Mesenchymal stem cell (in vitro differentiated cells and primary cell): Measurements from ENCODE around the gene FAM32A.

Experiments used
- DNase-seq: peaks from one replicate; pipeline ENCODE4 v3.0.0-alpha.2; 2013
- H2AFZ ChIP-seq: one replicate; pipeline ENCODE4 v1.6.1; 2013; ENCODE audit warnings: low read depth, mild to moderate bottlenecking, control low read depth, inconsistent platforms, low read length, moderate library complexity
- H2AK5ac ChIP-seq: 2 replicates; pipeline ENCODE4 v1.6.1; 2013; ENCODE audit warnings: low read length, moderate library complexity, mild to moderate bottlenecking, inconsistent platforms; ENCODE audit not compliant: severe bottlenecking
- H2BK120ac ChIP-seq: one replicate; pipeline ENCODE4 v1.6.1; 2013; ENCODE audit warnings: low read depth, mild to moderate bottlenecking, inconsistent platforms, low read length, moderate library complexity
- H2BK12ac ChIP-seq, 2 experiments: one replicate each; pipeline ENCODE4 v1.6.1; 2013; ENCODE audit warnings: inconsistent platforms in 2 of 2, low read length in 2 of 2, mild to moderate bottlenecking in 2 of 2, moderate library complexity in 2 of 2, control low read depth in 1 of 2
- H2BK15ac ChIP-seq: one replicate; pipeline ENCODE4 v1.6.1; 2013; ENCODE audit warnings: mild to moderate bottlenecking, low read depth, inconsistent platforms; ENCODE audit not compliant: poor library complexity, severe bottlenecking
- H2BK5ac ChIP-seq: 2 replicates; pipeline ENCODE4 v1.6.1; 2013; ENCODE audit warnings: low read depth, mild to moderate bottlenecking, low read length, control low read depth, inconsistent platforms; ENCODE audit not compliant: poor library complexity, severe bottlenecking
- H3K14ac ChIP-seq, 2 experiments: one replicate each; pipeline ENCODE4 v1.6.1; 2013; ENCODE audit warnings: inconsistent platforms in 2 of 2, low read length in 2 of 2, control low read depth in 1 of 2, mild to moderate bottlenecking in 1 of 2, moderate library complexity in 1 of 2
- H3K18ac ChIP-seq, 2 experiments: one replicate each; pipeline ENCODE4 v1.6.1; 2013; ENCODE audit warnings: inconsistent platforms in 2 of 2, low read length in 2 of 2, control low read depth in 1 of 2, low read depth in 1 of 2, mild to moderate bottlenecking in 1 of 2
- H3K23ac ChIP-seq, 2 experiments: one replicate each; pipeline ENCODE4 v1.6.1; 2013; ENCODE audit warnings: inconsistent platforms in 2 of 2, low read length in 2 of 2, mild to moderate bottlenecking in 2 of 2, moderate library complexity in 2 of 2, control low read depth in 1 of 2
- H3K27ac ChIP-seq: 2 replicates; pipeline ENCODE4 v1.5.1; 2013; ENCODE audit warnings: mild to moderate bottlenecking, moderate library complexity, low read length, control low read depth, inconsistent platforms; ENCODE audit not compliant: poor library complexity, severe bottlenecking
- H3K27me3 ChIP-seq, 2 experiments: 2 replicates each; pipeline versions ENCODE4 v1.6.1 to v1.7.0; 2013; ENCODE audit warnings: low read length in 2 of 2, mild to moderate bottlenecking in 2 of 2, moderate library complexity in 2 of 2, control low read depth in 1 of 2, inconsistent platforms in 1 of 2; ENCODE audit not compliant: control insufficient read depth in 1 of 2, insufficient read depth in 1 of 2
- H3K36me3 ChIP-seq, 2 experiments: 2 replicates each; pipeline versions ENCODE4 v1.6.1 to v1.7.0; 2013; ENCODE audit warnings: low read length in 2 of 2, control low read depth in 1 of 2, inconsistent platforms in 1 of 2, low read depth in 1 of 2, mild to moderate bottlenecking in 1 of 2; ENCODE audit not compliant: insufficient read depth in 2 of 2, control insufficient read depth in 1 of 2
- H3K4ac ChIP-seq, 2 experiments: one replicate each; pipeline ENCODE4 v1.6.1; 2013; ENCODE audit warnings: inconsistent platforms in 2 of 2, low read length in 2 of 2, mild to moderate bottlenecking in 2 of 2, moderate library complexity in 2 of 2, control low read depth in 1 of 2, low read depth in 1 of 2
- H3K4me1 ChIP-seq: 2 replicates; pipeline ENCODE4 v1.6.1; 2013; ENCODE audit warnings: low read depth, low read length, control low read depth; ENCODE audit not compliant: control insufficient read depth, insufficient read depth
- H3K4me2 ChIP-seq: 2 replicates; pipeline ENCODE4 v1.6.1; 2013; ENCODE audit warnings: low read length, mild to moderate bottlenecking, inconsistent platforms; ENCODE audit not compliant: poor library complexity, severe bottlenecking
- H3K4me3 ChIP-seq, 2 experiments: 2 replicates each; pipeline versions ENCODE4 v1.5.1 to v1.7.0; 2013; ENCODE audit warnings: low read length in 2 of 2, mild to moderate bottlenecking in 2 of 2, control low read depth in 1 of 2, low read depth in 1 of 2; ENCODE audit not compliant: insufficient read depth in 1 of 2
- H3K79me1 ChIP-seq: replicated peaks from 2 replicates; pipeline ENCODE4 v1.6.1; 2013; ENCODE audit warnings: mild to moderate bottlenecking, control low read depth, low read length, inconsistent platforms; ENCODE audit not compliant: poor library complexity, severe bottlenecking
- H3K9ac ChIP-seq: 2 replicates; pipeline ENCODE4 v1.7.0; 2013; ENCODE audit warnings: mild to moderate bottlenecking, low read length, moderate library complexity
- H3K9me3 ChIP-seq: 2 replicates; pipeline ENCODE4 v1.7.0; 2013; ENCODE audit warnings: mild to moderate bottlenecking, low read length; ENCODE audit not compliant: control insufficient read depth
- H4K8ac ChIP-seq: one replicate; pipeline ENCODE4 v1.6.1; 2013; ENCODE audit warnings: inconsistent platforms, mild to moderate bottlenecking, low read length, moderate library complexity
- H4K91ac ChIP-seq: one replicate; pipeline ENCODE4 v1.6.1; 2013; ENCODE audit warnings: mild to moderate bottlenecking, low read length, inconsistent platforms
- WGBS: methylation state at CpG from one replicate; pipeline ENCODE4 v1.1.7; 2013; ENCODE audit warnings: mixed read lengths; 5-methylcytosine and 5-hydroxymethylcytosine counted together

The FAM32A gene

DNA sequence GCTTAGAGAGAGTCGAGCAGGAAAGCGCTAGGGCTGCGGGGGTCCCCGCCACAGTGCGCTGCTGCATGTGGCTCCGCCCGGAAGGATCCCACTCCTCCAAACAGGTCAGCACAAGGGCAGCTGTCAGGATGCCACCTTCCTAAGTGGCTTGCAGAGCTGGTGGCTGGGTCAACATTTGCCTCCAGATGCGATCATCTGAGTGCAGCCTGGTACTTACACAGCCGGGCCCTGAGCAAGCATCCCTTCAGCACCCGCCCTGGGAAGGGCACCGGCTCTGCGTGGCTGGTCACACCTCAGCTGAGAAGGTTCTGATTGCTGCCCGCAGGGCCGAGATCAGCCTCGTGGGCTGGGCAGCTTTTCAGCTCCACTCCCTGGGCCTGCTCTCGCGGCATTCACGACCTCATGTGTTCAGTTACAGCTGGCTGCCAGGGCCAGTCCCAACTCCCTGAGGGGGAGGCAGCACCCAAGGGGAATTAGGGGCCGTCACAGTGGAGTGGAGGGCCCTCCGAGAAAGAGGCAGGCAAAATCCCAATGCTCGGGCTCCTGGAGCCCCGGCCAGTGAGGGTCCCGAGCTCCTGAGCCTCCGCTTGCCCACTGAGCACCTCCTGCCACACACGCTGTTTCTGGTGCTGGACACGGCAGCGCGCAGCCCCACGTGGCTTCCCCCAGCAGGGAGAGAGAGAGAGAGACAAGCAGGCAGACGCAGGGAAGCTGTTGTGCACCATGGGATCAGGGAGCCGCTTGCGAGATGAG lies 39.3 kb downstream of the FAM32A start:
- H3K4ac ChIP-seq: no peak overlapping the region
- H3K4me1 ChIP-seq: peaks cover 2% of the 10 kb centered on the region
- no peak overlapping the region for H3K23ac ChIP-seq
- no peak overlapping the region for H3K9ac ChIP-seq
- H2BK15ac ChIP-seq: no peak overlapping the region
- H2AFZ ChIP-seq: no peak overlapping the region
- H2BK5ac ChIP-seq: no peak overlapping the region
- H3K27me3 ChIP-seq: no peaks in the 10 kb centered on the region
- WGBS: 94% methylated on average over 32 of the region's 32 CpGs
- H4K91ac ChIP-seq: no peak overlapping the region
- no peak overlapping the region for H2BK12ac ChIP-seq
- no peak overlapping the region for H3K14ac ChIP-seq
- no peak overlapping the region for H3K4me3 ChIP-seq
- no peak overlapping the region for H3K27ac ChIP-seq
- H2BK120ac ChIP-seq: no peak overlapping the region
- no peak overlapping the region for H4K8ac ChIP-seq
- H3K18ac ChIP-seq: no peak overlapping the region
- peaks cover 85 to 100% of the 10 kb centered on the region in 2 experiments for H3K36me3 ChIP-seq
- no peak overlapping the region for H2AK5ac ChIP-seq
- no peak for DNase-seq
- no peak overlapping the region for H3K4me2 ChIP-seq
- H3K9me3 ChIP-seq: peaks cover 43% of the 10 kb centered on the region
- H3K79me1 ChIP-seq: peaks cover 49% of the 10 kb centered on the region

GRCh38 chr19:16225279-16226183 lies 40.3 kb downstream of the FAM32A start:
- peaks cover 48% of the 10 kb centered on the region for H3K79me1 ChIP-seq
- no peak overlapping the region for H3K27ac ChIP-seq
- no peak overlapping the region for H2BK5ac ChIP-seq
- H3K27me3 ChIP-seq: no peaks in the 10 kb centered on the region
- no peak overlapping the region for H4K91ac ChIP-seq
- H3K4me3 ChIP-seq: no peak overlapping the region
- H3K4me1 ChIP-seq: peaks cover 2% of the 10 kb centered on the region
- H2BK120ac ChIP-seq: no peak overlapping the region
- DNase-seq: no peak
- 96% methylated on average over 21 of the region's 21 CpGs for WGBS
- peaks cover 33% of the 10 kb centered on the region for H3K9me3 ChIP-seq
- H2AFZ ChIP-seq: no peak overlapping the region
- H2BK15ac ChIP-seq: no peak overlapping the region
- H3K14ac ChIP-seq: no peak overlapping the region
- H4K8ac ChIP-seq: no peak overlapping the region
- peaks cover 87 to 99% of the 10 kb centered on the region in 2 experiments for H3K36me3 ChIP-seq
- no peak overlapping the region for H3K9ac ChIP-seq
- H3K4me2 ChIP-seq: no peak overlapping the region
- no peak overlapping the region for H2BK12ac ChIP-seq
- H3K23ac ChIP-seq: no peak overlapping the region
- no peak overlapping the region for H3K18ac ChIP-seq
- no peak overlapping the region for H2AK5ac ChIP-seq
- no peak overlapping the region for H3K4ac ChIP-seq

- 94% methylated on average over 16 of the region's 16 CpGs for WGBS
- no peak overlapping the region for H2AK5ac ChIP-seq
These were observed 41.0 kb downstream of the FAM32A start for GRCh38 chr19:16226184-16226591.

More at GRCh38 chr19:16226184-16226591, 41.0 kb downstream of the FAM32A start:
- Histone ChIP-seq H2BK15ac (no peak overlapping the region), H2BK120ac (no peak overlapping the region), H3K9me3 (peaks cover 26% of the 10 kb centered on the region), H3K36me3 (peaks cover 85 to 96% of the 10 kb centered on the region in 2 experiments), H4K8ac (no peak overlapping the region), H3K79me1 (peaks cover 48% of the 10 kb centered on the region), H3K23ac (no peak overlapping the region), H3K14ac (no peak overlapping the region), H3K27ac (no peak overlapping the region), H2BK12ac (no peak overlapping the region), H2BK5ac (no peak overlapping the region), H3K4me3 (no peak overlapping the region), H3K18ac (no peak overlapping the region), H3K4me2 (no peak overlapping the region), H3K4me1 (peaks cover 2% of the 10 kb centered on the region), H2AFZ (no peak overlapping the region), H3K27me3 (no peaks in the 10 kb centered on the region), H4K91ac (no peak overlapping the region), H3K4ac (no peak overlapping the region), H3K9ac (no peak overlapping the region)
- no peak for DNase-seq
